ENCODE data around the gene SERPINB13.

DNA sequence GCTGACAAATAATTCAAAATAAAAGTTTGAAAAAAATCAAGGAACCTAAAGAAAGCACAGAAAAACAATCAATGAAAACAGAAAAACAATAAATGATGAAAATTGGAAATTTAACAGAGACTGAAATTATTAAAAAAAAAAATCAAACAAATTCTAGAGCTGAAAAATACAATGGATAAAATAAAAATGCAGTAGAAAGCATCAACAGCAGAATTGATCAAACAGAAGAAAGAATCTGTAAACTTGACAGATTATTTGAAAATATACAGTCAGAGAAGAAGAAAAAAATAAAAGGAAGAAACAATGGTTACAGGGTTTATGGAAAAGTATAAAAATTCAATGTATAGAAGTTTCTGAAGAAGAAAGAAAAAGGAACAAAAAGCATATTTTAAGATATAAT is 40.7 kb downstream of the SERPINB13 start:
- TF ChIP-seq MAX (IDR thresholded peaks at IDR 0.05): no peak
- TF ChIP-seq CREB1 (IDR thresholded peaks at IDR 0.05; ENCODE audit: low read depth): no peak
- TF ChIP-seq NFIC (IDR thresholded peaks at IDR 0.05): no peak

Measured in Ishikawa (cell line).